ENCODE results near the gene SLC12A2. TPM values are rescaled to one million over a fixed set of nuclear protein-coding genes. Genes with fewer than 3 reads are reported as not detected.

SLC12A2 gene
- total and polyA plus RNA-seq, 8 donors = 2.1 to 575 (median 77.3) TPM

- Histone ChIP-seq H3K36me3 (peaks cover 0 to 7% (median 3%) of the 10 kb centered on the region in 4 donors), H3K27me3 (no peaks in the 10 kb centered on the region), H3K9me3 (no peaks in the 10 kb centered on the region), H3K4me1 (peaks cover 12 to 50% (median 32%) of the 10 kb centered on the region in 4 donors), H3K27ac (peak overlapping the region in 2 of 5 donors; percentile 28 to 41), H3K4me3 (no peak overlapping the region)
- no peak for TF ChIP-seq CTCF (IDR thresholded peaks at IDR 0.05)
- TF ChIP-seq EP300 (IDR thresholded peaks at IDR 0.05) = no peak
- no peak for TF ChIP-seq POLR2A (IDR thresholded peaks at IDR 0.05)
- peak in 1 of 3 donors; percentile 21 for TF ChIP-seq POLR2AphosphoS5 (IDR thresholded peaks at IDR 0.05)
- intact Hi-C loops (cut with DNase I; ENCODE audit: low total_unique reads) = no loop called here
- WGBS, 5 donors = 40 to 62% (median 53%) methylated on average over 4 of the region's 4 CpGs
- no peak for DNase-seq
Measured at GRCh38 chr5:128199104-128199503, 115.5 kb downstream of the SLC12A2 start.

- H3K4me3 ChIP-seq = no peak overlapping the region
- TF ChIP-seq POLR2AphosphoS5 (IDR thresholded peaks at IDR 0.05) = no peak
- no peak for TF ChIP-seq CTCF (IDR thresholded peaks at IDR 0.05)
- TF ChIP-seq EP300 (IDR thresholded peaks at IDR 0.05) = no peak
- TF ChIP-seq POLR2A (IDR thresholded peaks at IDR 0.05) = no peak
- no peaks in the 10 kb centered on the region for H3K27me3 ChIP-seq
- H3K27ac ChIP-seq = peak overlapping the region in 2 of 5 donors; percentile 28 to 41
- intact Hi-C loops (cut with DNase I; ENCODE audit: low total_unique reads) = loop anchor here (10.0 kb wide), 2 partner anchors 455 to 635 kb away; no protein-coding TSS in a partner anchor
- DNase-seq = no peak
- no peaks in the 10 kb centered on the region for H3K9me3 ChIP-seq
- peaks cover 12 to 50% (median 32%) of the 10 kb centered on the region in 4 donors for H3K4me1 ChIP-seq
- H3K36me3 ChIP-seq = peaks cover 0 to 6% (median under 1%) of the 10 kb centered on the region in 4 donors
Measured at GRCh38 chr5:128199611-128200010, 116.0 kb downstream of the SLC12A2 start.

- peaks cover 0 to 6% (median 0%) of the 10 kb centered on the region in 4 donors for H3K36me3 ChIP-seq
- peaks cover 12 to 50% (median 32%) of the 10 kb centered on the region in 4 donors for H3K4me1 ChIP-seq
- TF ChIP-seq EP300 (IDR thresholded peaks at IDR 0.05) (no peak), POLR2A (IDR thresholded peaks at IDR 0.05) (no peak), POLR2AphosphoS5 (IDR thresholded peaks at IDR 0.05) (peak in 1 of 3 donors; percentile 57), CTCF (IDR thresholded peaks at IDR 0.05) (peak in 5 of 7 experiments; percentile 81 to 87 (median 82))
- DNase-seq = peak; percentile 92 to 93
- H3K4me3 ChIP-seq = peak overlapping the region; percentile 18 to 34 (median 26)
- no peaks in the 10 kb centered on the region for H3K9me3 ChIP-seq
- 10 to 13% (median 11%) methylated on average over 36 of the region's 36 CpGs for WGBS, 5 donors
- peak overlapping the region in 4 of 5 donors; percentile 14 to 38 (median 20) for H3K27ac ChIP-seq
- H3K27me3 ChIP-seq = no peaks in the 10 kb centered on the region
- intact Hi-C loops (cut with DNase I; ENCODE audit: low total_unique reads) = loop anchor here (10.0 kb wide), 2 partner anchors 456 to 636 kb away; no protein-coding TSS in a partner anchor
Measured at GRCh38 chr5:128201065-128201926, 117.7 kb downstream of the SLC12A2 start.

GRCh38 chr5:128202320-128202719 is 118.8 kb downstream of the SLC12A2 start:
- H3K27ac ChIP-seq = no peak overlapping the region
- no peak for DNase-seq
- H3K36me3 ChIP-seq = peaks cover 0 to 2% (median 0%) of the 10 kb centered on the region in 4 donors
- H3K27me3 ChIP-seq = no peaks in the 10 kb centered on the region
- 61 to 78% (median 63%) methylated on average over 4 of the region's 4 CpGs for WGBS, 5 donors
- H3K4me3 ChIP-seq = no peak overlapping the region
- intact Hi-C loops (cut with DNase I; ENCODE audit: low total_unique reads) = loop anchor here (10.0 kb wide), 2 partner anchors 458 to 638 kb away; no protein-coding TSS in a partner anchor
- TF ChIP-seq POLR2AphosphoS5 (IDR thresholded peaks at IDR 0.05) (no peak), EP300 (IDR thresholded peaks at IDR 0.05) (no peak), POLR2A (IDR thresholded peaks at IDR 0.05) (no peak), CTCF (IDR thresholded peaks at IDR 0.05) (no peak)
- peaks cover 12 to 42% (median 28%) of the 10 kb centered on the region in 4 donors for H3K4me1 ChIP-seq
- no peaks in the 10 kb centered on the region for H3K9me3 ChIP-seq

Data from stomach (tissue), 9 donors.